ENCODE data around the gene RBM15B.

Gene RBM15B, protein sequence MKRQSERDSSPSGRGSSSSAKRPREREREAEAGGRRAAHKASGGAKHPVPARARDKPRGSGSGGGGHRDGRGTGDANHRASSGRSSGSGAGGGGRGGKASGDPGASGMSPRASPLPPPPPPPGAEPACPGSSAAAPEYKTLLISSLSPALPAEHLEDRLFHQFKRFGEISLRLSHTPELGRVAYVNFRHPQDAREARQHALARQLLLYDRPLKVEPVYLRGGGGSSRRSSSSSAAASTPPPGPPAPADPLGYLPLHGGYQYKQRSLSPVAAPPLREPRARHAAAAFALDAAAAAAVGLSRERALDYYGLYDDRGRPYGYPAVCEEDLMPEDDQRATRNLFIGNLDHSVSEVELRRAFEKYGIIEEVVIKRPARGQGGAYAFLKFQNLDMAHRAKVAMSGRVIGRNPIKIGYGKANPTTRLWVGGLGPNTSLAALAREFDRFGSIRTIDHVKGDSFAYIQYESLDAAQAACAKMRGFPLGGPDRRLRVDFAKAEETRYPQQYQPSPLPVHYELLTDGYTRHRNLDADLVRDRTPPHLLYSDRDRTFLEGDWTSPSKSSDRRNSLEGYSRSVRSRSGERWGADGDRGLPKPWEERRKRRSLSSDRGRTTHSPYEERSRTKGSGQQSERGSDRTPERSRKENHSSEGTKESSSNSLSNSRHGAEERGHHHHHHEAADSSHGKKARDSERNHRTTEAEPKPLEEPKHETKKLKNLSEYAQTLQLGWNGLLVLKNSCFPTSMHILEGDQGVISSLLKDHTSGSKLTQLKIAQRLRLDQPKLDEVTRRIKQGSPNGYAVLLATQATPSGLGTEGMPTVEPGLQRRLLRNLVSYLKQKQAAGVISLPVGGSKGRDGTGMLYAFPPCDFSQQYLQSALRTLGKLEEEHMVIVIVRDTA

DNA sequence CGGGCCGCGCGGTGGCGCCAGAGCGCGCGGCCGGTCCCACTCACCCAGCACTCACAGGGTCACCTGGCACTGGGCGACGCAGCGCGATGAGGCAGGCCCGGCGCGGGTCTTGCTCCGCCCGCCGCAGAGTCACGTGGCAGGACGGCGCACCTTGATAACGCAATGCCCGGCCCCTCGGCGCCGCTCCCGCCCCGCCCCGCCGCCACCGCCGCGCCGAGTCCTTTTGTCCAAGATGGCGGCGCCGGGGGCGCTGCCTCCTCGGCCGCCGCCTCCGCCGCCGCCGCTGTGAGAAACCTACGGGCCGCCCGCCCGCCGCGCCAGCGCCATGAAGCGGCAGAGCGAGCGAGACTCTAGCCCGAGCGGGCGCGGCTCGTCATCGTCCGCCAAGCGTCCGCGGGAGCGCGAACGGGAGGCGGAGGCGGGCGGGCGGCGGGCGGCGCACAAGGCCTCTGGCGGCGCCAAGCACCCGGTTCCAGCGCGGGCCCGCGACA, at the start of gene RBM15B:
Gene RBM15B, plus strand, starts transcription at position 211 of the 491 bp plus-strand sequence. Its CDS starts 115 bp downstream, at position 326.
- peak; percentile 88 for DNase-seq (ENCODE audit: low read depth)
- TF ChIP-seq, protein P1, sequence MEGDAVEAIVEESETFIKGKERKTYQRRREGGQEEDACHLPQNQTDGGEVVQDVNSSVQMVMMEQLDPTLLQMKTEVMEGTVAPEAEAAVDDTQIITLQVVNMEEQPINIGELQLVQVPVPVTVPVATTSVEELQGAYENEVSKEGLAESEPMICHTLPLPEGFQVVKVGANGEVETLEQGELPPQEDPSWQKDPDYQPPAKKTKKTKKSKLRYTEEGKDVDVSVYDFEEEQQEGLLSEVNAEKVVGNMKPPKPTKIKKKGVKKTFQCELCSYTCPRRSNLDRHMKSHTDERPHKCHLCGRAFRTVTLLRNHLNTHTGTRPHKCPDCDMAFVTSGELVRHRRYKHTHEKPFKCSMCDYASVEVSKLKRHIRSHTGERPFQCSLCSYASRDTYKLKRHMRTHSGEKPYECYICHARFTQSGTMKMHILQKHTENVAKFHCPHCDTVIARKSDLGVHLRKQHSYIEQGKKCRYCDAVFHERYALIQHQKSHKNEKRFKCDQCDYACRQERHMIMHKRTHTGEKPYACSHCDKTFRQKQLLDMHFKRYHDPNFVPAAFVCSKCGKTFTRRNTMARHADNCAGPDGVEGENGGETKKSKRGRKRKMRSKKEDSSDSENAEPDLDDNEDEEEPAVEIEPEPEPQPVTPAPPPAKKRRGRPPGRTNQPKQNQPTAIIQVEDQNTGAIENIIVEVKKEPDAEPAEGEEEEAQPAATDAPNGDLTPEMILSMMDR (conservative IDR thresholded peaks at IDR 0.05; ENCODE audit: low read depth, low read length), result peak; percentile 86
- peak within 1 kb of the TSS; percentile 56 for H3K4me3 ChIP-seq (ENCODE audit: low read length)

DNA sequence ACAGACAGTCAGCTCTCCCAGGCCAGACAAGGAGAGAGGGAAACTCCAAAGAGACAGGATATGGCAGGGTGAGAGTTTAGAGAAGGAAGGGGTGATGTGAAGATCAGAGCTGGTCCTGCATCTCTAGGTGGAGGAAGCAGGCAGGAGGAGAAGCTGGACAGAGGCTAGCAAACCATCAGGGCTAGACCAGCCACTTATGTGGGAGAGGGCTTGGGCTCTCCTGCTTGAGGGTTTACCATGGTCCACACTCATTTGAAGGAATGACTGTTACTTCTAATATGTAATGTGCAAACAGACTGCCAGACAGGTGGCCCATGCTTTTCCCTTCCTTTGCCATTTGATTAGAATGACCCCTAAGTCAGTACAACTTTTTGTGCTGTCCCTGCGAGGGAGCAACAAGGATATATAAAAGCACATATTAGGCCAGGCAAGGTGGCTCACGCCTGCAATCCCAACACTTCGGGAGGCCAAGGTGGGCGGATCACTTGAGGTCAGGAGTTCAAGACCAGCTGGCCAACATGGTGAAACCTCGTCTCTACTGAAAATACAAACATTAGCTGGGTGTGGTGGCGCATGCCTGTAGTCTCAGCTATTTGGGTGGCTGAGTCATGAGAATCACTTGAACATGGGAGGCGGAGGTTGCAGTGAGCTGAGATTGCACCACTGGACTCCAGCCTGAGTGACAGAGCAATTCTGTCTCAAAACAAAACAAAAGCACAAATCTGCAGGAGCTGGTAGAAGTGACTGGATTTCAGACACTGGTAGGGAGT, 47.0 kb upstream of the RBM15B start:
- peak; percentile 34 for DNase-seq (ENCODE audit: low read depth)
- H3K4me3 ChIP-seq (ENCODE audit: low read length), result no peak overlapping the region
- TF ChIP-seq, protein P1 (conservative IDR thresholded peaks at IDR 0.05; ENCODE audit: low read depth, low read length), result no peak

DNA sequence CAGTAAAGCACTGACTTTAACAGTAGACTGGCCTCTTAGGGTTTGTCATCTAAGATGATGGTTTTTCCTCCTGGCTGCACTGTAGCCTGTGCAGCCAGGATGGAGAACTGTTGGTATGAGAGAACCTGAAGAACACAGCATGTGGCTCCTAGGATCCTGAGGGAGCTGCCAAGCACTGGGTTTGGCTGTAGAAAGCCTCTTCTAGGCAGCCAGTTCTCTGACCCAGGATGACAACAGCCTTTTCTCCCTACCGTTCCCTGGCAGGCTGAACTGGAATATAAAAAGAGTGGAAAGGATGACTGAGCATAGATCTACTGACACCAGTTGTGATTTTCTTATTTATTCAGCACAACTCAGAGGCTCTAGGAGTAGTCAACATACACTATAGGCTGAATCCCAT, 40.3 kb upstream of the RBM15B start:
- no peak for DNase-seq (ENCODE audit: low read depth)
- TF ChIP-seq, protein P1 (conservative IDR thresholded peaks at IDR 0.05; ENCODE audit: low read depth, low read length), result no peak
- H3K4me3 ChIP-seq (ENCODE audit: low read length), result no peak overlapping the region

DNA sequence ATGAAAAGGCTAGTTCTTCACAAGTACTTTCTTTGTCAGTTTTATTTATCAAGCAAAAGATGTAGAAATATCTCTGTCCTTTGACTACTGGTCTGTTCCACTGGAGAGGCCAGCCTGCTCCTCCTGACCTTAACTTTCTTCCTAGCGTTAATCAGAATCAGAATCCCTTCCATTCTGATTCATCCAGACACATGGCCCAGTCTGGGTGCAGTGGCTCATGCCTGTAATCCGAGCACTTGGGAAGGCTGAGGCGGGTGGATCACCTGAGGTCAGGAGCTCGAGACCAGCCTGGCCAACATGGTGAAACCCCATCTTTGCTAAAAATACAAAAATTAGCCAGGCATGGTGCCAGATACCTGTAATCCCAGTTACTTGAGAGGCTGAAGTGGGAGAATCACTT, 38.0 kb upstream of the RBM15B start:
- H3K4me3 ChIP-seq (ENCODE audit: low read length), result no peak overlapping the region
- TF ChIP-seq, protein P1 (conservative IDR thresholded peaks at IDR 0.05; ENCODE audit: low read depth, low read length), result no peak
- DNase-seq (ENCODE audit: low read depth), result no peak

DNA sequence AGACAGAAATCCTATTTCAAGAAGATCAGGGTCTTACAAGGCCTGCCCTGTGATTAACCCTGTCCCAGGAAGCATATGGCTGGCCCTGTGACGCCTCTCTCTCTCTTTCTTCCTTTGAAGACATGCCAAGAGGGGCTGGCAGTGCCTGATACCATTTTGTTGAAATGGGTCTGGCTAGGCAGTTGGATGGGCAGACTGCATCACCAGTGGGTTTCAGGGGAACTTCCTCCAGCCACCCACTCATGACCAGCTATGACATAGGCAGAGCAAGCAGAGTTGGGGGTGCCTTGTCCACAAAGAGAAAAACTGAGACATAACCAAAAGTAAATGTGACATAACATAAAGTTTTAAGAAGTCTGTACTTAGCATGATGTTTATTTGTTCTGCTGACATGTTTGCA, 37.4 kb upstream of the RBM15B start:
- no peak overlapping the region for H3K4me3 ChIP-seq (ENCODE audit: low read length)
- TF ChIP-seq, protein P1 (conservative IDR thresholded peaks at IDR 0.05; ENCODE audit: low read depth, low read length), result no peak
- DNase-seq (ENCODE audit: low read depth), result no peak

DNA sequence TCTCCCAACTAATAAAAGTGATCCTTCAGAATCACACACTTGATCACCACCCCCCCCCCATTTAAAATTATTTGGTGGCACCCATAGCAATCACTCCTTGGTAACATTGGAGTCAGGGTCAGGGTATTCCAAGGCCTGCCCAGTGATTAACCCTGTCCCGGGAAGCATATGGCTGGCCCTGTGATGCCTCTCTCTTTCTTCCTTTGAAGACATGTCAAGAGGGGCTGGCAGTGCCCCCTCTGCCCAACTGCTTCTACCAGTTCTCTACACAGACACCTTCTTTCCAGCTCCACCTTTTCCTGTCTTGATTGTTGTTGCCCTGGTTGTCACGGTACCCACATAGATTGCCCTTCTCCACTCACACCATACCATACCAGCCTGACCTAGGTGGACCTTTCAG, 36.9 kb upstream of the RBM15B start:
- TF ChIP-seq, protein P1 (conservative IDR thresholded peaks at IDR 0.05; ENCODE audit: low read depth, low read length), result no peak
- DNase-seq (ENCODE audit: low read depth), result no peak
- no peak overlapping the region for H3K4me3 ChIP-seq (ENCODE audit: low read length)
